Liver (tissue), 9 donors: Measurements from ENCODE around the gene TENM3. TPM values are rescaled to one million over a fixed set of nuclear protein-coding genes. Genes with fewer than 3 reads are reported as not detected.

Experiments
- DNase-seq: peaks from one replicate; pipeline ENCODE4 v3.0.0-alpha.2; 2017; ENCODE audit warnings: low spot score
- H3K27ac ChIP-seq, 2 donors: one replicate each; pipeline ENCODE4 v1.7.0; 2013; ENCODE audit warnings: inconsistent platforms in 2 of 2, low read length in 2 of 2, control low read depth in 1 of 2, low read depth in 1 of 2, mild to moderate bottlenecking in 1 of 2
- H3K27me3 ChIP-seq, 4 donors: one replicate each; pipeline versions ENCODE4 v1.6.1 to v1.7.0; 2013; ENCODE audit warnings: low read length in 3 of 4, inconsistent platforms in 1 of 4, mild to moderate bottlenecking in 1 of 4, moderate library complexity in 1 of 4; ENCODE audit not compliant: control insufficient read depth in 4 of 4, insufficient read depth in 4 of 4
- H3K36me3 ChIP-seq, 4 donors: one replicate each; pipeline versions ENCODE4 v1.6.1 to v1.7.0; 2013; ENCODE audit warnings: low read length in 3 of 4, mild to moderate bottlenecking in 3 of 4, low read depth in 1 of 4, moderate library complexity in 1 of 4; ENCODE audit not compliant: control insufficient read depth in 4 of 4, insufficient read depth in 3 of 4
- H3K4me1 ChIP-seq, 4 donors: one replicate each; pipeline versions ENCODE4 v1.6.1 to v1.7.0; 2013; ENCODE audit warnings: low read length in 3 of 4, mild to moderate bottlenecking in 3 of 4, moderate library complexity in 1 of 4; ENCODE audit not compliant: control insufficient read depth in 4 of 4, insufficient read depth in 4 of 4
- H3K4me3 ChIP-seq, 3 donors: one replicate each; pipeline versions ENCODE4 v1.6.1 to v1.7.0; 2013; ENCODE audit warnings: low read length in 3 of 3, control low read depth in 1 of 3, low read depth in 1 of 3, mild to moderate bottlenecking in 1 of 3
- H3K9ac ChIP-seq, 2 donors: one replicate each; pipeline ENCODE4 v1.7.0; 2013; ENCODE audit warnings: low read length in 2 of 2, mild to moderate bottlenecking in 2 of 2, moderate library complexity in 2 of 2, control low read depth in 1 of 2, low read depth in 1 of 2
- H3K9me3 ChIP-seq, 4 donors: one replicate each; pipeline versions ENCODE4 v1.6.1 to v1.7.0; 2013; ENCODE audit warnings: low read length in 3 of 4; ENCODE audit not compliant: control insufficient read depth in 4 of 4
- EGR1 ChIP-seq, 2 donors: IDR thresholded peaks; 2 replicates each; pipeline ENCODE4 v1.6.1; 2016 to 2018; ENCODE audit warnings: antibody characterized with exemption in 2 of 2, low read depth in 2 of 2
- FOXA1 ChIP-seq: IDR thresholded peaks from 2 replicates; pipeline ENCODE4 v1.6.1; 2016; ENCODE audit warnings: antibody characterized with exemption
- FOXA2 ChIP-seq: IDR thresholded peaks from 2 replicates; pipeline ENCODE4 v1.6.1; 2016; ENCODE audit warnings: antibody characterized with exemption
- GABPA ChIP-seq, 2 donors: IDR thresholded peaks in 1 of 2; conservative IDR thresholded peaks in 1 of 2; 2 replicates each; pipeline ENCODE4 v1.6.1; 2016; ENCODE audit warnings: antibody characterized with exemption in 2 of 2, mild to moderate bottlenecking in 1 of 2, moderate library complexity in 1 of 2
- HNF4A ChIP-seq, 2 donors: conservative IDR thresholded peaks; 2 replicates each; pipeline ENCODE4 v1.6.1; 2016; ENCODE audit warnings: antibody characterized with exemption in 2 of 2, mild to moderate bottlenecking in 2 of 2
- HNF4G ChIP-seq: IDR thresholded peaks from 2 replicates; pipeline ENCODE4 v1.6.1; 2016; ENCODE audit warnings: antibody characterized with exemption
- JUND ChIP-seq, 2 donors: IDR thresholded peaks; 2 replicates each; pipeline ENCODE4 v1.6.1; 2016; ENCODE audit warnings: antibody characterized with exemption in 2 of 2
- NR2F2 ChIP-seq: IDR thresholded peaks from 2 replicates; pipeline ENCODE4 v1.6.1; 2016; ENCODE audit warnings: antibody characterized with exemption
- RAD21 ChIP-seq, 2 donors: IDR thresholded peaks; 2 replicates each; pipeline ENCODE4 v1.6.1; 2016; ENCODE audit warnings: antibody characterized with exemption in 2 of 2, mild to moderate bottlenecking in 2 of 2
- RXRA ChIP-seq, 2 donors: IDR thresholded peaks; 2 replicates each; pipeline ENCODE4 v1.6.1; 2017 to 2018; ENCODE audit warnings: antibody characterized with exemption in 2 of 2, mild to moderate bottlenecking in 1 of 2
- SP1 ChIP-seq: IDR thresholded peaks from 2 replicates; pipeline ENCODE4 v1.6.1; 2018; ENCODE audit warnings: antibody characterized with exemption, mild to moderate bottlenecking
- TAF1 ChIP-seq: conservative IDR thresholded peaks from 2 replicates; pipeline ENCODE4 v1.6.1; 2016; ENCODE audit warnings: antibody characterized with exemption, mild to moderate bottlenecking
- YY1 ChIP-seq: IDR thresholded peaks from 2 replicates; pipeline ENCODE4 v1.6.1; 2016; ENCODE audit warnings: antibody characterized with exemption, mild to moderate bottlenecking
- WGBS: extraction: QIAGEN DNeasy Blood & Tissue Kit; methylation state at CpG from one replicate; pipeline ENCODE4 v1.1.7; 2013; 5-methylcytosine and 5-hydroxymethylcytosine counted together
- polyA plus RNA-seq, 2 donors: library from polyadenylated mRNA; stranded (reverse) in 1 of 2; unstranded in 1 of 2; fragments of 200-250 nt in 1 of 2; fragments of >200 nt in 1 of 2; fragmentation: Nextera tagmentation in 1 of 2; extraction: Ambion mirVana in 1 of 2; gene quantifications; one replicate each; pipeline versions ENCODE4 v1.2.1 to v1.2.3, GENCODE V29; 2013 to 2015
- total RNA-seq, 2 donors: library from RNA; depleted of rRNA; stranded (reverse); fragments of >200 nt; gene quantifications; one replicate each; pipeline ENCODE4 v1.2.3, GENCODE V29; 2014
- TF ChIP-seq, protein P1 (sequence below): fragments of 150-350 bp; IDR thresholded peaks from 2 replicates; pipeline ENCODE4 v1.5.1; 2017; ENCODE audit warnings: improper control_type of control experiment, low read depth, low read length; ENCODE audit not compliant: missing input control
- TF ChIP-seq, protein P2 (sequence below): IDR thresholded peaks from 2 replicates; pipeline ENCODE4 v1.6.1; 2016; ENCODE audit warnings: antibody characterized with exemption
- TF ChIP-seq, protein P3 (sequence below): IDR thresholded peaks from 2 replicates; pipeline ENCODE4 v1.6.1; 2016; ENCODE audit warnings: antibody characterized with exemption
- TF ChIP-seq, protein P4 (sequence below): IDR thresholded peaks from 2 replicates; pipeline ENCODE4 v1.6.1; 2016; ENCODE audit warnings: antibody characterized with exemption
- TF ChIP-seq, protein P5 (sequence below): IDR thresholded peaks from 2 replicates; pipeline ENCODE4 v1.6.1; 2016; ENCODE audit warnings: antibody characterized with exemption, mild to moderate bottlenecking
- donor health status: healthy.
- donor health status: healthy.
- donor health status: healthy.
- donor health status: healthy.
- donor health status: healthy.

TENM3 gene
- total and polyA plus RNA-seq, 4 donors: 0.32 to 16.8 (median 0.70) TPM

DNA sequence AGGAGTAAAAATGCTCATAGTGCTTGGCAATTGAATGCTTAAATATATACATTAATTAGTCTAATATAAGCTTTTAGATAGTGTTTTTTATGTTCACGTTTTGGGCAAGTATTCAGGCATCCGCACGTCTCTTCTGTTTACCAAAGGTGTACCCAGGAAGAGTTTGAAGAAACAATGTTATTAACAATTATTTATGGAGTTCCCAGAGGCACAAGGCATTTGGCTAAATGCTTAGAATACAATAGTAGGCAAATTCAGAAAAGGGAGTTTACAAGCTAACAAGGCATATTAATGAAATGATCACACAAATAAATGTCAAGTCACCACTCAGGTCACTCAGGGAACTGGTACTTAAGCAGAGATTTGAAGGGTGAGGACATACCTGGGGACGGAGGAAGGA, 294.8 kb downstream of the TENM3 start:
- Histone ChIP-seq H3K27ac (no peak overlapping the region), H3K9me3 (no peaks in the 10 kb centered on the region), H3K27me3 (no peaks in the 10 kb centered on the region), H3K4me1 (no peaks in the 10 kb centered on the region), H3K4me3 (no peak overlapping the region), H3K9ac (no peak overlapping the region), H3K36me3 (no peaks in the 10 kb centered on the region)
- TF ChIP-seq EGR1 (IDR thresholded peaks at IDR 0.05; ENCODE audit: low read depth in 2 of 2) (no peak), FOXA1 (no peak), YY1 (no peak), GABPA (IDR thresholded peaks at IDR 0.05 in 1 of 2, conservative IDR thresholded peaks at IDR 0.05 in 1 of 2) (no peak), SP1 (no peak), HNF4G (no peak), RAD21 (IDR thresholded peaks at IDR 0.05) (no peak), NR2F2 (no peak), FOXA2 (no peak), TAF1 (no peak), HNF4A (conservative IDR thresholded peaks at IDR 0.05) (no peak), RXRA (IDR thresholded peaks at IDR 0.05) (no peak), JUND (IDR thresholded peaks at IDR 0.05) (no peak)
- TF ChIP-seq, protein P1, sequence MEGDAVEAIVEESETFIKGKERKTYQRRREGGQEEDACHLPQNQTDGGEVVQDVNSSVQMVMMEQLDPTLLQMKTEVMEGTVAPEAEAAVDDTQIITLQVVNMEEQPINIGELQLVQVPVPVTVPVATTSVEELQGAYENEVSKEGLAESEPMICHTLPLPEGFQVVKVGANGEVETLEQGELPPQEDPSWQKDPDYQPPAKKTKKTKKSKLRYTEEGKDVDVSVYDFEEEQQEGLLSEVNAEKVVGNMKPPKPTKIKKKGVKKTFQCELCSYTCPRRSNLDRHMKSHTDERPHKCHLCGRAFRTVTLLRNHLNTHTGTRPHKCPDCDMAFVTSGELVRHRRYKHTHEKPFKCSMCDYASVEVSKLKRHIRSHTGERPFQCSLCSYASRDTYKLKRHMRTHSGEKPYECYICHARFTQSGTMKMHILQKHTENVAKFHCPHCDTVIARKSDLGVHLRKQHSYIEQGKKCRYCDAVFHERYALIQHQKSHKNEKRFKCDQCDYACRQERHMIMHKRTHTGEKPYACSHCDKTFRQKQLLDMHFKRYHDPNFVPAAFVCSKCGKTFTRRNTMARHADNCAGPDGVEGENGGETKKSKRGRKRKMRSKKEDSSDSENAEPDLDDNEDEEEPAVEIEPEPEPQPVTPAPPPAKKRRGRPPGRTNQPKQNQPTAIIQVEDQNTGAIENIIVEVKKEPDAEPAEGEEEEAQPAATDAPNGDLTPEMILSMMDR: no peak
- TF ChIP-seq, protein P2, sequence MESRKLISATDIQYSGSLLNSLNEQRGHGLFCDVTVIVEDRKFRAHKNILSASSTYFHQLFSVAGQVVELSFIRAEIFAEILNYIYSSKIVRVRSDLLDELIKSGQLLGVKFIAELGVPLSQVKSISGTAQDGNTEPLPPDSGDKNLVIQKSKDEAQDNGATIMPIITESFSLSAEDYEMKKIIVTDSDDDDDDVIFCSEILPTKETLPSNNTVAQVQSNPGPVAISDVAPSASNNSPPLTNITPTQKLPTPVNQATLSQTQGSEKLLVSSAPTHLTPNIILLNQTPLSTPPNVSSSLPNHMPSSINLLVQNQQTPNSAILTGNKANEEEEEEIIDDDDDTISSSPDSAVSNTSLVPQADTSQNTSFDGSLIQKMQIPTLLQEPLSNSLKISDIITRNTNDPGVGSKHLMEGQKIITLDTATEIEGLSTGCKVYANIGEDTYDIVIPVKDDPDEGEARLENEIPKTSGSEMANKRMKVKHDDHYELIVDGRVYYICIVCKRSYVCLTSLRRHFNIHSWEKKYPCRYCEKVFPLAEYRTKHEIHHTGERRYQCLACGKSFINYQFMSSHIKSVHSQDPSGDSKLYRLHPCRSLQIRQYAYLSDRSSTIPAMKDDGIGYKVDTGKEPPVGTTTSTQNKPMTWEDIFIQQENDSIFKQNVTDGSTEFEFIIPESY: no peak
- TF ChIP-seq, protein P3, sequence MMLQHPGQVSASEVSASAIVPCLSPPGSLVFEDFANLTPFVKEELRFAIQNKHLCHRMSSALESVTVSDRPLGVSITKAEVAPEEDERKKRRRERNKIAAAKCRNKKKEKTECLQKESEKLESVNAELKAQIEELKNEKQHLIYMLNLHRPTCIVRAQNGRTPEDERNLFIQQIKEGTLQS: no peak
- TF ChIP-seq, protein P4, sequence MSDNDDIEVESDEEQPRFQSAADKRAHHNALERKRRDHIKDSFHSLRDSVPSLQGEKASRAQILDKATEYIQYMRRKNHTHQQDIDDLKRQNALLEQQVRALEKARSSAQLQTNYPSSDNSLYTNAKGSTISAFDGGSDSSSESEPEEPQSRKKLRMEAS: no peak
- TF ChIP-seq, protein P5, sequence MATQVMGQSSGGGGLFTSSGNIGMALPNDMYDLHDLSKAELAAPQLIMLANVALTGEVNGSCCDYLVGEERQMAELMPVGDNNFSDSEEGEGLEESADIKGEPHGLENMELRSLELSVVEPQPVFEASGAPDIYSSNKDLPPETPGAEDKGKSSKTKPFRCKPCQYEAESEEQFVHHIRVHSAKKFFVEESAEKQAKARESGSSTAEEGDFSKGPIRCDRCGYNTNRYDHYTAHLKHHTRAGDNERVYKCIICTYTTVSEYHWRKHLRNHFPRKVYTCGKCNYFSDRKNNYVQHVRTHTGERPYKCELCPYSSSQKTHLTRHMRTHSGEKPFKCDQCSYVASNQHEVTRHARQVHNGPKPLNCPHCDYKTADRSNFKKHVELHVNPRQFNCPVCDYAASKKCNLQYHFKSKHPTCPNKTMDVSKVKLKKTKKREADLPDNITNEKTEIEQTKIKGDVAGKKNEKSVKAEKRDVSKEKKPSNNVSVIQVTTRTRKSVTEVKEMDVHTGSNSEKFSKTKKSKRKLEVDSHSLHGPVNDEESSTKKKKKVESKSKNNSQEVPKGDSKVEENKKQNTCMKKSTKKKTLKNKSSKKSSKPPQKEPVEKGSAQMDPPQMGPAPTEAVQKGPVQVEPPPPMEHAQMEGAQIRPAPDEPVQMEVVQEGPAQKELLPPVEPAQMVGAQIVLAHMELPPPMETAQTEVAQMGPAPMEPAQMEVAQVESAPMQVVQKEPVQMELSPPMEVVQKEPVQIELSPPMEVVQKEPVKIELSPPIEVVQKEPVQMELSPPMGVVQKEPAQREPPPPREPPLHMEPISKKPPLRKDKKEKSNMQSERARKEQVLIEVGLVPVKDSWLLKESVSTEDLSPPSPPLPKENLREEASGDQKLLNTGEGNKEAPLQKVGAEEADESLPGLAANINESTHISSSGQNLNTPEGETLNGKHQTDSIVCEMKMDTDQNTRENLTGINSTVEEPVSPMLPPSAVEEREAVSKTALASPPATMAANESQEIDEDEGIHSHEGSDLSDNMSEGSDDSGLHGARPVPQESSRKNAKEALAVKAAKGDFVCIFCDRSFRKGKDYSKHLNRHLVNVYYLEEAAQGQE: no peak
- 76% methylated on average over 4 of the region's 4 CpGs for WGBS
- DNase-seq: no peak

DNA sequence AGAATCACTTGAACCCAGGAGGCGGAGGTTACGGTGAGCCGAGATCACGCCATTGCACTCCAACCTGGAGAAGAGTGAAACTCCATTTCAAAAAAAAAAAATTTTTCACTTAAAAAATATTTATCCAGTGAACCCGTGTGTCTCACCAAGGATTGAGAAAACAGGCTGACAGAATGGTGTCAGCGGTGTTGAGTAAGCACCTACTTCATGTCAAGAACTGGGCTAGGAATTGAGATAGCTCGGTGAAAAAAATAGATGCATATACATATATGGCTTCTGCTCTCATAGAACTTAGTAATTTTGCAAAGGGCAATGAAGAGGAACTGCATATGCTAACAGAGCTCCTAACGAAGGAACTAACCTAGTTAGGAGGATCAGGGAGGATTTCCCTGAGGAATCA, 297.3 kb downstream of the TENM3 start:
- H3K4me3 ChIP-seq: no peak overlapping the region
- no peak overlapping the region for H3K9ac ChIP-seq
- H3K36me3 ChIP-seq: no peaks in the 10 kb centered on the region
- 92% methylated on average over 8 of the region's 8 CpGs for WGBS
- no peaks in the 10 kb centered on the region for H3K4me1 ChIP-seq
- DNase-seq: no peak
- H3K9me3 ChIP-seq: no peaks in the 10 kb centered on the region
- TF ChIP-seq, protein P5: no peak
- TF ChIP-seq FOXA1 (no peak), HNF4G (no peak), YY1 (no peak), RXRA (IDR thresholded peaks at IDR 0.05) (no peak), HNF4A (conservative IDR thresholded peaks at IDR 0.05) (no peak), GABPA (IDR thresholded peaks at IDR 0.05 in 1 of 2, conservative IDR thresholded peaks at IDR 0.05 in 1 of 2) (no peak)
- TF ChIP-seq, protein P4: no peak
- TF ChIP-seq, protein P3: no peak
- TF ChIP-seq, protein P1: no peak
- H3K27me3 ChIP-seq: no peaks in the 10 kb centered on the region
- no peak overlapping the region for H3K27ac ChIP-seq
